CD4-positive, alpha-beta T cell treated with Interleukin-15 for 1 hour (primary cell): ENCODE data around the gene NOLC1.

Source experiments
- DNase-seq: peaks from one replicate; pipeline ENCODE4 v3.0.0-alpha.2; 2020

The NOLC1 gene

GRCh38 chr10:102211615-102212299 is 59.6 kb downstream of the NOLC1 start:
- no peak for DNase-seq
